Activated naive CD4-positive, alpha-beta T cell treated with anti-CD3 and anti-CD28 coated beads for 36 hours (primary cell): ENCODE data around the gene LRTM1. TPM values are rescaled to one million over a fixed set of nuclear protein-coding genes. Genes with fewer than 3 reads are reported as not detected.

Experiments
- CTCF ChIA-PET: fragments of 350-600 bp; sonication (Branson Sonifier 250); formaldehyde crosslinking; loops from one replicate; lab custom pipeline; 2021; ENCODE audit warnings: antibody characterized with exemption; lab: Charles Lee
- DNase-seq: peaks from one replicate; pipeline ENCODE4 v3.0.0-alpha.2; 2020
- H3K27ac Mint-ChIP-seq: one replicate; pipeline ENCODE4 v1.8.0; 2021; ENCODE audit warnings: mild to moderate bottlenecking, mixed read lengths
- H3K27me3 Mint-ChIP-seq: one replicate; pipeline ENCODE4 v1.8.0; 2021; ENCODE audit warnings: low read depth, mixed read lengths
- H3K36me3 Mint-ChIP-seq: one replicate; pipeline ENCODE4 v1.8.0; 2021; ENCODE audit warnings: low read depth, mixed read lengths
- H3K4me1 Mint-ChIP-seq: one replicate; pipeline ENCODE4 v1.8.0; 2021; ENCODE audit warnings: low read depth, mixed read lengths
- H3K4me3 Mint-ChIP-seq: one replicate; pipeline ENCODE4 v1.8.0; 2021; ENCODE audit warnings: mild to moderate bottlenecking, moderate library complexity, mixed read lengths
- H3K9me3 Mint-ChIP-seq: one replicate; pipeline ENCODE4 v1.8.0; 2021; ENCODE audit warnings: mixed read lengths
- intact Hi-C: fragments of 100-400 bp; cut with micrococcal nuclease; formaldehyde crosslinking; loops from one replicate; pipeline ENCODE4 v1.15.1; 2023
- total RNA-seq, 2 experiments: library from RNA; stranded (reverse); gene quantifications; one replicate each; pipeline ENCODE4 v1.2.3, GENCODE V29; 2021

Gene LRTM1
- total RNA-seq, 2 experiments from 2014 or later: not detected

DNA sequence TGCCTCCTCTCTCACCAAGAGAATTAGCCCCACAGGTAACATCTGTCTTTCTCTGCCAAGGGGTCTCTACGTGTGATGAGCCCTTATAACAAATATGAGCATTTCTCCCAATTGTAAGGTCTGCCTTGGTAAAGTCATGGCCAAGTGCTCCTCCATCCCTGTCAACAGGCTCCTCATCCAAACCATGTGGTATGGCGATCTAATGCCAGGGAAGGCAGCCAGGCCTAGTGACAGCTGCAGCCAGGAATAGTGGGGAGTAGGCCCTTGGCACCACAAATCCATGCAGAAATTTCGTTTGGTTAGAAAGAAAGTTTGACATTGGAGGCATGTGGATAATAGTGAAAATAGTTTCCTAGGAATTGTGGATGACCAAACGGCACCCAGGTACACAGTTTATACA is 4.7 kb upstream of the LRTM1 start:
- no peaks in the 10 kb centered on the region for H3K36me3 Mint-ChIP-seq
- no peaks in the 10 kb centered on the region for H3K4me1 Mint-ChIP-seq
- intact Hi-C loops: no loop called here
- no peak overlapping the region for H3K4me3 Mint-ChIP-seq
- no peaks in the 10 kb centered on the region for H3K9me3 Mint-ChIP-seq
- CTCF ChIA-PET: no interaction called here
- H3K27ac Mint-ChIP-seq: no peak overlapping the region
- H3K27me3 Mint-ChIP-seq: no peaks in the 10 kb centered on the region
- DNase-seq: no peak

GRCh38 chr3:54931182-54931581 is 3.3 kb upstream of the LRTM1 start:
- no peaks in the 10 kb centered on the region for H3K36me3 Mint-ChIP-seq
- H3K4me3 Mint-ChIP-seq: no peak overlapping the region
- CTCF ChIA-PET: no interaction called here
- no peaks in the 10 kb centered on the region for H3K27me3 Mint-ChIP-seq
- DNase-seq: no peak
- H3K9me3 Mint-ChIP-seq: no peaks in the 10 kb centered on the region
- no peaks in the 10 kb centered on the region for H3K4me1 Mint-ChIP-seq
- no peak overlapping the region for H3K27ac Mint-ChIP-seq
- intact Hi-C loops: no loop called here

- CTCF ChIA-PET: no interaction called here
- no peaks in the 10 kb centered on the region for H3K27me3 Mint-ChIP-seq
- DNase-seq: no peak
Measured at GRCh38 chr3:54918516-54918915, 9.3 kb downstream of the LRTM1 start.

DNA sequence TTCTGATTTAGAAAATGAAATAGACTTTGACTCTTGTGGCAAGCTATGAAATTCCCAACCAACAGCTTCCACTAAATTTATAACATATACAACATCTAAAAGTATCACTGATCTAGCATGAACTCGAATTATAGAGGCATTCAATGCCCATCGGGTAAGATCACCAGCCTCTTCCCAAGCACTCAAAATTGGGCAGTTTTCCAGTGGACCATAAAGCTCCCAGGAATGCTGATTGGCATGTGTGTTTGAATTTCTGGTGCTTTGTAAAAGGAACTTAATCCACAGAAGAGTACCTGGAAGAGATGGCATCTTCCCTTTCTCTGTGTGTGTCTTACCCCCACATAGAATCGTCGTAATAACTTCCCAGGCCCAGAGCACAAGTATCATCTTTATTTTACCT is 10.0 kb downstream of the LRTM1 start:
- Mint-ChIP-seq H3K27ac (no peak overlapping the region), H3K4me3 (no peak overlapping the region), H3K9me3 (peaks cover 4% of the 10 kb centered on the region), H3K27me3 (no peaks in the 10 kb centered on the region), H3K4me1 (no peaks in the 10 kb centered on the region), H3K36me3 (no peaks in the 10 kb centered on the region)
- intact Hi-C loops: no loop called here
- no peak for DNase-seq
- CTCF ChIA-PET: no interaction called here

More at GRCh38 chr3:54918516-54918915, 9.3 kb downstream of the LRTM1 start:
- peaks cover 4% of the 10 kb centered on the region for H3K9me3 Mint-ChIP-seq
- H3K4me1 Mint-ChIP-seq: no peaks in the 10 kb centered on the region
- H3K36me3 Mint-ChIP-seq: no peaks in the 10 kb centered on the region
- intact Hi-C loops: no loop called here
- no peak overlapping the region for H3K4me3 Mint-ChIP-seq
- H3K27ac Mint-ChIP-seq: no peak overlapping the region

GRCh38 chr3:54917174-54917573 is 10.7 kb downstream of the LRTM1 start:
- H3K9me3 Mint-ChIP-seq: peaks cover 8% of the 10 kb centered on the region
- H3K27ac Mint-ChIP-seq: no peak overlapping the region
- no peak overlapping the region for H3K4me3 Mint-ChIP-seq
- intact Hi-C loops: no loop called here
- CTCF ChIA-PET: no interaction called here
- no peak for DNase-seq
- no peaks in the 10 kb centered on the region for H3K36me3 Mint-ChIP-seq
- no peaks in the 10 kb centered on the region for H3K4me1 Mint-ChIP-seq
- no peaks in the 10 kb centered on the region for H3K27me3 Mint-ChIP-seq

DNA sequence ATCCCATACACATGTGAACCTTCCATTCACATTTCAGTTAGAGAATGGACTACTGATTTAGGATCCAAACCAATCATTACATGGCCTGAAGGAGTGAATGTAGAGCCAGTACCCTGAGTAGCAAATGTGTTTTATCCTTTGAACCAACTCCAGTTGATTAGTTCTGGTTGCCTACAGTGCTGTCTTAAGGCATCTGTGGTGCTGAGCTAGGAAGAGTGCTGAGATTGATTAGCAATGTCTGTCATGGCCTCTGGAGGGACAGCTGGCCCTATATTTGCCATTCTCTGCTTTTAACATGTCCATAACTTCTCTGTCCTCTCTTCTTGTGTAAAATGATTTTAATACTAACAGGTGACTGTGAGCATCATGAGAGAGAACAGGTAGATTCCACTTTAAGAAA is 11.1 kb downstream of the LRTM1 start:
- no peak for DNase-seq
- CTCF ChIA-PET: no interaction called here
- intact Hi-C loops: no loop called here
- Mint-ChIP-seq H3K9me3 (peaks cover 8% of the 10 kb centered on the region), H3K4me1 (no peaks in the 10 kb centered on the region), H3K4me3 (no peak overlapping the region), H3K27me3 (no peaks in the 10 kb centered on the region), H3K27ac (no peak overlapping the region), H3K36me3 (no peaks in the 10 kb centered on the region)

- CTCF ChIA-PET: no interaction called here
- peaks cover 8% of the 10 kb centered on the region for H3K9me3 Mint-ChIP-seq
- no peak overlapping the region for H3K4me3 Mint-ChIP-seq
- no peaks in the 10 kb centered on the region for H3K36me3 Mint-ChIP-seq
- DNase-seq: no peak
- no peaks in the 10 kb centered on the region for H3K4me1 Mint-ChIP-seq
- H3K27ac Mint-ChIP-seq: no peak overlapping the region
- intact Hi-C loops: no loop called here
- no peaks in the 10 kb centered on the region for H3K27me3 Mint-ChIP-seq
Measured at GRCh38 chr3:54915976-54916375, 11.9 kb downstream of the LRTM1 start.

- Mint-ChIP-seq H3K4me3 (no peak overlapping the region), H3K4me1 (no peaks in the 10 kb centered on the region), H3K27me3 (no peaks in the 10 kb centered on the region), H3K27ac (no peak overlapping the region), H3K36me3 (no peaks in the 10 kb centered on the region), H3K9me3 (peaks cover 8% of the 10 kb centered on the region)
- CTCF ChIA-PET: no interaction called here
- intact Hi-C loops: no loop called here
- no peak for DNase-seq
Measured at GRCh38 chr3:54915181-54915580, 12.7 kb downstream of the LRTM1 start.

DNA sequence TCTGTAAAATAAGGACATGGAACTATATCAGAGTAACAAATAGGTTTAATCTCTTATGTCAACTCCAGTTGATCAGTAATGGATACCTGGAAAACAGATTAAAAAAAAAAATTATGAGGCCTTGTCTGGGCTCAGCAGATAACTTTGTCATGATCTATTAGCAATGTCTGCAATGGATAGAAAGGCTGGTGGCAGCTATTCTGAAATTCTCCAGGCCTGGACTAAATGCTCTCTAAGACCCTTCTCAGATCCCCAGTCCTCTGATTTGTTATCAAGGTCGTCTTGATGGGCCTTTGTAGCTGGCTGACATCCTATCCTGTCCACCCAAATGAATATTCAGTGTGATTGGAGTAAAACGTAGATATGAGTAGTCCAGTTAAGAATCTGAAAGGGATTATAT is 13.7 kb downstream of the LRTM1 start:
- Mint-ChIP-seq H3K4me3 (no peak overlapping the region), H3K9me3 (peaks cover 4% of the 10 kb centered on the region), H3K4me1 (no peaks in the 10 kb centered on the region), H3K27ac (no peak overlapping the region), H3K36me3 (no peaks in the 10 kb centered on the region), H3K27me3 (no peaks in the 10 kb centered on the region)
- CTCF ChIA-PET: no interaction called here
- DNase-seq: no peak
- intact Hi-C loops: no loop called here

- Mint-ChIP-seq H3K4me1 (no peaks in the 10 kb centered on the region), H3K27me3 (no peaks in the 10 kb centered on the region), H3K36me3 (no peaks in the 10 kb centered on the region), H3K27ac (no peak overlapping the region), H3K4me3 (no peak overlapping the region), H3K9me3 (peaks cover 4% of the 10 kb centered on the region)
- no peak for DNase-seq
- CTCF ChIA-PET: interaction anchor here (0.7 kb wide), 1 partner anchor 80 kb away, joined by 3 read pairs; no protein-coding TSS in a partner anchor
- intact Hi-C loops: no loop called here
Measured at GRCh38 chr3:54909191-54909590, 18.7 kb downstream of the LRTM1 start.

DNA sequence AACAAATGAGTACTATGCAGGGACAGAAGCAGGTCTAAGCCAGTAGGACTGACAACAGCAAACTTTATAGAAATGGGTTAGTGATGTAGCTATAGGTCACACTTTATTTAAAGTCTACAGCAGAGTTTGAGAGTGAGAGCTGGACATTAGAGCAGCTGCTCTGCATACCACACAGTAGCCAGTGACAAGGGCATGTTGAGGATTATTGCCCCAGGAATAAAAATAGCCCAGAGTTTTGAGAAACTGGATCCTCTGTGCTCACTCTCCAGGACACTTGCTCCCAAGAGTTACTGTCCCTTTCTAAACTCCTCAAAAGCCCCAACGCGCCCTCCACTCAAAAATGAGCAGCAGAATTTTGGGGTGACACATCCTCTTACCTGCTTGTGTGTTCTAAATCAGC is 21.1 kb downstream of the LRTM1 start:
- Mint-ChIP-seq H3K4me3 (no peak overlapping the region), H3K4me1 (no peaks in the 10 kb centered on the region), H3K9me3 (no peaks in the 10 kb centered on the region), H3K27me3 (no peaks in the 10 kb centered on the region), H3K27ac (no peak overlapping the region), H3K36me3 (no peaks in the 10 kb centered on the region)
- no peak for DNase-seq
- CTCF ChIA-PET: no interaction called here
- intact Hi-C loops: no loop called here

DNA sequence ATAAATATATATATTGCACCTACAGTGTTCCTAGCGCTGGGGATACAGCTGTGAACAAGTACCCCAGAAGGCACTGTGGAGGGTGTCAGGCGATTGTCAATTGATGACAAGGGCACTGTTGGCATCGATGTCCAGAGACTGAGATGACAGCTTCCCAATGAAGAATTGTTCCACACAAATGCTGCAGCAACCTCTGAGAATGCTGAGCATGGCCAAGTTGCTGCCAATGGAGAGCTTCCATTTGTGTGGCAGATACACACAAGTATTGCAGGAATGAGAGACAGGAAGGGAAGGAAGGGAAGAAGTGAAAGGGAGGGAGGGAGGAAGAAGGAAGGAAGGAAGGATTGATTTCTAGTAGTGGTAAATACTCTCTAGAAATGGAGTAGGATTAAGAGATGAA is 21.9 kb downstream of the LRTM1 start:
- H3K4me3 Mint-ChIP-seq: no peak overlapping the region
- H3K27ac Mint-ChIP-seq: no peak overlapping the region
- no peaks in the 10 kb centered on the region for H3K36me3 Mint-ChIP-seq
- no peaks in the 10 kb centered on the region for H3K9me3 Mint-ChIP-seq
- no peaks in the 10 kb centered on the region for H3K27me3 Mint-ChIP-seq
- H3K4me1 Mint-ChIP-seq: no peaks in the 10 kb centered on the region
- no peak for DNase-seq
- intact Hi-C loops: no loop called here
- CTCF ChIA-PET: no interaction called here

DNA sequence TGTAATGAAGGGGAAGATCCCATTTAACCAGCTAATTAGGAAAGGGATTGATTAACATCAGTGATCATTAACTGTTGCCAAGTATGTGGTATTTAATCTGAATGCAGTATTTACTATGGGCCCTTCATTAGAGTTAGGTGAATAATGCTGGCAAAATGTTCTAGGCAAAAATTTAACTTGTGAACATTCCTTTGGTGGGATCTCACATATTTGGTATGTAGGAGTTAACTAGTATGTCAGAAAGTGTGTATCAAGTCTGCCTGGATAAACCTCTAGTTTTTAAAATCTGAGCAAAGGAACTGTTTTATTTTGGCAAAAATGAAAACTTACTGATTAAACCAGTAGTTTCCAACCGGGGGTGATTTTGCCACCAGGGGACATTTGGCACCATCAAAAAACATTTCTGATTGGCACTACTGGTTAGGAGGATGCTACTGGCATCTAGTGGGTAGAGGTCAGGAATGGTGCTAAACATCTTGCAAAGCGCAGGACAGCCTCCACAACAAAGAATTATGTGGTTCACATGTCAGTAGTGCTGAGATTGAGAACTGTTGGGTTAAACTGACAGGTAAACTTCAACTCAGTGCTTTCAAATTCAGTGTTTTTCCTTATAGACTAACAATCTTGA is 22.5 kb downstream of the LRTM1 start:
- Mint-ChIP-seq H3K4me1 (no peaks in the 10 kb centered on the region), H3K9me3 (no peaks in the 10 kb centered on the region), H3K36me3 (no peaks in the 10 kb centered on the region), H3K27me3 (no peaks in the 10 kb centered on the region), H3K4me3 (no peak overlapping the region), H3K27ac (no peak overlapping the region)
- DNase-seq: no peak
- intact Hi-C loops: no loop called here
- CTCF ChIA-PET: no interaction called here
